ENCODE results near the gene GPANK1.

DNA sequence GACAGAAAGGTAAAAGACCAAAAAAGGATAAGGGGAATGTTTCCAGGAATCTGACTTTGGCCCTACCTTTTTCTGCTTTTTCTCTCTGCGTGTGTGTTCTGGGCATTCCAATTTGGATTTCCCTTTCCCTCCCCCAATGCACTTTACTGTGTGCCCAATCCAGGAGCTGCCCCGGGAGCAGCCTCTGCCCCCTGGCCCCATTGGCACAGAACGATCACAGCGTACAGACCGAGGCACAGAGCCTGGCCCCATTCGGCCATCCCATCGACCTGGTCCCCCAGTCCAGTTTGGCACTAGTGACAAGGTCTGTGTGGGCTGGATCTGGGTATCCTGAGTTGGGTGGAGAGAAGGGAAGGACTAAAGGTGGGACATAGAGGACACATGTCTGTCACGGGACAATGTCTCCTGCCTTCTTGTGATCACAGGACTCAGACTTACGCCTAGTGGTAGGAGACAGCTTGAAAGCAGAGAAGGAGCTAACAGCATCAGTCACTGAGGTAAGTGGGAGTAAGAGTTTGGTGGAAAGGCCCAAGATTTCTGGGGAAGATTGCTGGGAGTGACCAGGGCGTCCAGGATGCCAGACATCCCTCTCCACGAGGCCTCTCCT is 29.7 kb downstream of the GPANK1 start:
- TF ChIP-seq, protein P1, sequence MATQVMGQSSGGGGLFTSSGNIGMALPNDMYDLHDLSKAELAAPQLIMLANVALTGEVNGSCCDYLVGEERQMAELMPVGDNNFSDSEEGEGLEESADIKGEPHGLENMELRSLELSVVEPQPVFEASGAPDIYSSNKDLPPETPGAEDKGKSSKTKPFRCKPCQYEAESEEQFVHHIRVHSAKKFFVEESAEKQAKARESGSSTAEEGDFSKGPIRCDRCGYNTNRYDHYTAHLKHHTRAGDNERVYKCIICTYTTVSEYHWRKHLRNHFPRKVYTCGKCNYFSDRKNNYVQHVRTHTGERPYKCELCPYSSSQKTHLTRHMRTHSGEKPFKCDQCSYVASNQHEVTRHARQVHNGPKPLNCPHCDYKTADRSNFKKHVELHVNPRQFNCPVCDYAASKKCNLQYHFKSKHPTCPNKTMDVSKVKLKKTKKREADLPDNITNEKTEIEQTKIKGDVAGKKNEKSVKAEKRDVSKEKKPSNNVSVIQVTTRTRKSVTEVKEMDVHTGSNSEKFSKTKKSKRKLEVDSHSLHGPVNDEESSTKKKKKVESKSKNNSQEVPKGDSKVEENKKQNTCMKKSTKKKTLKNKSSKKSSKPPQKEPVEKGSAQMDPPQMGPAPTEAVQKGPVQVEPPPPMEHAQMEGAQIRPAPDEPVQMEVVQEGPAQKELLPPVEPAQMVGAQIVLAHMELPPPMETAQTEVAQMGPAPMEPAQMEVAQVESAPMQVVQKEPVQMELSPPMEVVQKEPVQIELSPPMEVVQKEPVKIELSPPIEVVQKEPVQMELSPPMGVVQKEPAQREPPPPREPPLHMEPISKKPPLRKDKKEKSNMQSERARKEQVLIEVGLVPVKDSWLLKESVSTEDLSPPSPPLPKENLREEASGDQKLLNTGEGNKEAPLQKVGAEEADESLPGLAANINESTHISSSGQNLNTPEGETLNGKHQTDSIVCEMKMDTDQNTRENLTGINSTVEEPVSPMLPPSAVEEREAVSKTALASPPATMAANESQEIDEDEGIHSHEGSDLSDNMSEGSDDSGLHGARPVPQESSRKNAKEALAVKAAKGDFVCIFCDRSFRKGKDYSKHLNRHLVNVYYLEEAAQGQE (IDR thresholded peaks at IDR 0.05; ENCODE audit: insufficient read depth in 1 of 2, low read depth in 2 of 2, low read length in 1 of 2), result no peak
- TF ChIP-seq CTCF (IDR thresholded peaks at IDR 0.05) (no peak), POLR2AphosphoS5 (IDR thresholded peaks at IDR 0.05; ENCODE audit: low read depth, low read length) (no peak), TCF7L2 (IDR thresholded peaks at IDR 0.05; ENCODE audit: low read depth, low read length) (no peak)
